Kidney glomerular epithelial cell (primary cell): ENCODE data around the gene ATG2A.
A peak's percentile ranks its signal among the peaks of the same experiment; 100 is the strongest.
"Not testable (repeated sequence)": the region's sequence is repeated elsewhere in the genome, so short reads cannot be mapped to it uniquely, and the experiment has no call there.

Source experiments
- DNase-seq: peaks from one replicate; lab custom pipeline; 2025; lab: John Stamatoyannopoulos, UW

The ATG2A gene

DNA sequence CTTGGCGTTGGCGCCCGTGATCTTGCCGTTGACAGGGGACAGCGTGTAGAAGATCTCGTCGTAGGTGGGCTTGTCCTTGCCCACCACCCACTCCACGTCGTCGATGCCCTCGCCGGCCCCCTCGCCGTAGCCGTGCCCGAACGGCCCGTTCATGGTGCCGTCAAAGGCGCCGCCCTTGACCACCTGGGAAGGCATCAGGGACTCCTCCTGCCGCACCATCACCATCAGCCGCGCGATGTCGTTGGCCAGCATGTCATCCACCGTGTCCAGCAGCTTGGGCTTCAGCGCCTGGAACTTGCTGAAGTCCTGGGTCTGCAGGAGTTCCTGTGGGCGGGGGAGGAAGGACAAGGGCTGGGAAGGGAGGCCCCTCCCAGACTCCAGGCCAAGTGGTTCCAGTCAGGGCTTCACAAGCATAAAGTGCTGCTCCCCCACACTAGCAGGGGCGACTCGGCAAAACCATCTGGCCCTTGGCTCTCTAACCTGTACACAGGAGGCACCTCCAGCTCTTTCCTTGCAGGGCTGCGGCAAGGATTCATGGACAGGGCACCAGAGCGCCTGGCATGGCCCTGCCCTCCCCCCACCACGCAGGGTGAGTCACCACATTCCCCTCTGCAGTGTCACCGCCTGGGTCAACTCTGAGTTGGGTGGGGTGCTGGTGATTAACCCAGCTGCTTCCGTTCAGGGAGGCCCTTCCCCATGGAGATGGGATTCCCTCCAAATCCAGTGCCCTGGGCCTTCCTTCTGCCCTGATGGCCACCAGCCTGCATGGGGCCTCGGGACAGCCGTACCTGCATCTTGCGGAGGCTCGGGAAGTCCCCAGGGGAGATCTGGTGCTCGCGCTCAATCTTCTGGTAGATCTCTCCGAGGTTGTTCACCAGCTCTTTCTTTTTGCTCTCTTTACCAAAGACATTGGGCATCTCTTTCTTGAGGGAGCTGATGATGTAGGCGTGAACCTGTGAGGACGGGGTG is 62.2 kb downstream of the ATG2A start:
- peak; percentile 95 for DNase-seq

DNA sequence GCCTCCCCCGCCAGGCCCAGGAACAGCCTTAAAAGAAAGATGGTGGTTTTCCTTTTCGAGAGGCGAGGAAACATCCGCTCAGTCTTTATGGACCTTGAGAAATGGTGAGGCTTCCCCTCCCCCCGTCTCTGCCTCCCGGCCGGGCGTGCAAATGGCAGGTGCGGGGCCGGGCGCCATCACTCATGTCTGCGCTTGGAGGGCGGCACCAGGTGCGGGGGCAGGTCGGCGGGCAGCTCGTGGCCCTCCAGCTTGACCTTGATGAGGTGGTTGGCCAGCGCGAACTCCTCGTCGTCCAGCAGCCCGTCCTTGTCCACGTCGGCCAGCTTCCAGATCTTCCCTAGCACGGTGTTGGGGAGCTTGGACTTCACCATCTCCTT is 62.9 kb downstream of the ATG2A start:
- DNase-seq: no peak

GRCh38 chr11:64853709-64854108 is 63.3 kb downstream of the ATG2A start:
- DNase-seq: no peak

DNA sequence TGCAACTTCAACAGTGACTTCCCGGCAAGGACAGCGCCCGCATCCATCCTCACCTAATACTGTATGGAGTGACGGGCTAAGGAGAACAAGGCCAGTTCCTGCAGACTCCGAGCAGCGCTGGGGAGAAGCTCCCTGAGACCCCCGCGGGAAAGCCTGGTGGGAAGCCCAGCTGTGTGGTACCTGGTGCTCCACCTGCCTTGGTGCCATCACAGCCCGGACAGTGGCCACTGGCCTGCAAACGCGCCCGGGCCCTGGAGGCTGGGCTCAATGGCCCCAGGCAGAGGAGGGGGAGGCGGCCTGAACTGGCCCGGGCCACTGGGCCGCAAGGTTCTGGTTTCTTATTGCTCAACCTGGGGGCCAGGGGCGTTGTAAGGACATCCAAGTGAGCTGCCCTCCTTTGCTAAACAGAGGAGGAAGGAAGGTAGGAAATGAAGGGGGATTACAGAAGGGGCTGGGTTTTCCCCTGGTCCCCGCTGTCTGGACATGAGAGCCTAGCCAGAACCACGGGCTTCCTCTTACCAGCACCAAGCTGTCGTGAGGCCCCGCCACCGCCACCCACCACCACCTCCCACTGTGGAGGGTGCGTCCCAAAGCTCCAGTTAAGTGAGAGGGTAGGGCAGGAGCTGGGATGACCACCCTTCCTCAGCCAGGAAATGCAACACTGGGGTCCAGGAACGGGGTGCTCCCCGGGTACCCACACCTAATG is 64.1 kb downstream of the ATG2A start:
- no peak for DNase-seq

GRCh38 chr11:64851831-64852351 is 65.1 kb downstream of the ATG2A start:
- DNase-seq: no peak

DNA sequence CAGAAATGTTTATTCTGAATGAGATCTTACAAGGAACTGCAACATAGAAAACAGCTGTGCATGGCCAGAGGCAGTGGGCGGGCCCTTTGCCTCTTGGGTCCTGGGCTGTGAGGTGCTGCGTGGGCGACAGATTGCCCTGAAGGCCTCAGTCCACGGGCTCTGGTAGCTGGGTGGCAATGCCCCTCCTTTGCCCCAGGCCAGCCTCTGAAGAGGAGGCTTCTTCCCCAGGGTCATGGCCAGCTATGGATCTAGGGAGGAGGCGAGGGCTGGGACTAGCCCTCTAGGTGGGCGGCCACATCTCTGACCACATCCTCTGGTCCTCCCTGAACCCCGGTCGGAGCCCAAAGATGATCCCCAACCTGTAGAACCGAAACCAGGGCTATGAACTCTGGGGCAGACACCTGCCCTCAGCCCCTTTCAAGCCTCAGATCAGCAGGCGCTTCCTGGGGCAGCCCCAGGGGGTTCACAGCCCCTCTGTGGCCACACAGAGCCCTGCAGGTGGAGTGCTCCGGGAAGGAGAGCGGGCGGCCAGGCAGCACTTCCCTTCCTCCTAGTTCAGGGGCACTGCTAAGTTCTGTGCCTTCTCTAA is 65.9 kb downstream of the ATG2A start:
- no peak for DNase-seq

- no peak for DNase-seq
Measured at GRCh38 chr11:64849598-64850356, 67.2 kb downstream of the ATG2A start.

DNA sequence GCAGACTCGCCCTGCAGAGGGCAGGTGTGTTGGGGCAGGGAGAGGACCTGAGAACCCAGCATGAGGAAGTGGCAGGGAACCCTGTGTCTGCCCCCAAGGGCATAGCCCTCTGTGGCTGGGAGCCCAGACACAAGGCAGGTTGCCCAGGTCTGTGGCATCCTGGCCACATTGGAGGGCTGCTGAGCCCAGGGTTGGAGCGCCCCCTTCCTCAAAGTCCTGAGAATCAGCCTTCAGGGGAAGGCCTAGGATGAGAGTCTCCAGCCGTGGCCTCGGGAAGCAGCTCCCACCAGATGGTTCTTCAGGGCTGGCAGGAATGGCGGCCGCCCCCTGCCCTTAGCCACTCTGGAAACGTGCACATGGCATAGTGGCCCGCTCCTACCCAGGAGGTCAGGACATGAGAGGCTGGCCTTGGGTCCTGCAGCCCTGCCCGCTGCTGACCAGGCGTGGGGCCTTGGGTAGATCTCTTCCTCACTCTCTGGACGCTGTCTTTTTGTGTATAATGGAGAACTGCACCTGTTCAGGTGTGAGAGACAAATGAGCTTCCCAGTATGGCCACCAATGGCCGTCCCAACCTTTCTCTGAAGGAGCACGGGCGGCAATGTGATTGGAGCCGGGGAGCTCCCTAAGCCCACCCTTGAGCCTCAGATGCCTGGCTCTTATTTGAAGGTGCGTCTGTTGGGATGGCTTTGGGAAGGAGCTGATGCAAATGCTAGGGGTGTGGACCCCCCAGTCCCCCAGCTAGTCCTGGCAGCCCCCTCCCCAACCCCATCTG is 68.0 kb downstream of the ATG2A start:
- DNase-seq: no peak

DNA sequence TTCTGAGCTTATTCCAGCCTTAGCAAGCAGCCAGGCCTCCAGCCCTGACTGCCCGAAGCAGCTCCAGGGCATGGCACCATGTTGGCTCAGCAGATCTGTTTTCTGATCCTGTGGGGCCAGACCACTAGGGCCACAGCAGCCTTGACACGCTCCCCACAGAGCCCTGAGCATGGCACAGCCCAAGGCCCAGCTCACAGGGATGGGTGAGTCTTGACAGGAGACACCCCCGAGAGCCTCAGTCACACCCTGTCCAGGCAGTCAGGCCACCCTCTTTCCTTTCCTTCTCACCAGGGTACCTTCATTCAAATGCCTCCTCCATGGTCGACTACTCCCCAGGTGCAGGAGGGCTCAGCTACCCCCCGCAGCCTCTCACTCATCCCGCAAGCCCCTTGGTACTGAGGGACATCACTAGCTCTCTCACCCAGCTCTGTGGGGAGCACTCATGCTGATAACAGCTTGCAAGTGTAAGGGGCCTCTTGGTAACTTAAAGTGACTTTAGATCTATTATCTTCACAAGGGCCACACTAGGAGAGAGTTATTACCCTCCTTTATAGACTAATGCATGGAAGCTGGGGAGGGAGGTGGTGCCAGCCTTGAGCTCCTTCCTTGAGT is 68.7 kb downstream of the ATG2A start:
- no peak for DNase-seq

GRCh38 chr11:64846998-64847666 is 69.9 kb downstream of the ATG2A start:
- DNase-seq: peak; percentile 83

GRCh38 chr11:64845776-64846129 is 71.3 kb downstream of the ATG2A start:
- DNase-seq: not testable (repeated sequence)

GRCh38 chr11:64845129-64845775 is 71.8 kb downstream of the ATG2A start:
- no peak for DNase-seq
